HFFc6 (cell line): Measurements from ENCODE around the gene RFTN1. TPM values are rescaled to one million over a fixed set of nuclear protein-coding genes. Genes with fewer than 3 reads are reported as not detected.

Experiments used
- DNase-seq: peaks from one replicate; pipeline ENCODE4 v3.0.0-alpha.2; 2018
- H3K27ac Mint-ChIP-seq: 2 replicates; pipeline ENCODE4 v1.8.0; 2020; ENCODE audit warnings: mild to moderate bottlenecking, mixed read lengths
- H3K27me3 Mint-ChIP-seq: 2 replicates; pipeline ENCODE4 v1.8.0; 2021; ENCODE audit warnings: mild to moderate bottlenecking, moderate library complexity, mixed read lengths; ENCODE audit not compliant: insufficient read depth
- H3K36me3 Mint-ChIP-seq: 2 replicates; pipeline ENCODE4 v1.8.0; 2021; ENCODE audit warnings: low read depth, mixed read lengths
- H3K4me1 Mint-ChIP-seq: 2 replicates; pipeline ENCODE4 v1.8.0; 2020; ENCODE audit warnings: low read depth, mixed read lengths
- H3K4me3 Mint-ChIP-seq: 2 replicates; pipeline ENCODE4 v1.8.0; 2020; ENCODE audit warnings: mild to moderate bottlenecking, moderate library complexity, mixed read lengths
- H3K9me3 Mint-ChIP-seq: 2 replicates; pipeline ENCODE4 v1.8.0; 2020; ENCODE audit warnings: mild to moderate bottlenecking, mixed read lengths
- total RNA-seq, 6 experiments: library from RNA; stranded (reverse); fragmentation: NEBNext Ultra II Directional; extraction: Animal tissue kit (Norgen Biotek cat#: 25700); gene quantifications; 2 replicates in 1 of 6; 3 replicates in 5 of 6; pipeline ENCODE4 v1.2.3, GENCODE V29; 2021
- TF ChIP-seq, protein P1 (sequence below): fragments of 200-600 bp; sonication (generic); IDR thresholded peaks from 2 replicates; pipeline ENCODE4 v1.5.0; 2021; ENCODE audit warnings: antibody characterized with exemption, mild to moderate bottlenecking

RFTN1 gene
- total RNA-seq, 6 experiments from 2014 or later, result 53.4 to 62.4 (median 57.4) TPM

DNA sequence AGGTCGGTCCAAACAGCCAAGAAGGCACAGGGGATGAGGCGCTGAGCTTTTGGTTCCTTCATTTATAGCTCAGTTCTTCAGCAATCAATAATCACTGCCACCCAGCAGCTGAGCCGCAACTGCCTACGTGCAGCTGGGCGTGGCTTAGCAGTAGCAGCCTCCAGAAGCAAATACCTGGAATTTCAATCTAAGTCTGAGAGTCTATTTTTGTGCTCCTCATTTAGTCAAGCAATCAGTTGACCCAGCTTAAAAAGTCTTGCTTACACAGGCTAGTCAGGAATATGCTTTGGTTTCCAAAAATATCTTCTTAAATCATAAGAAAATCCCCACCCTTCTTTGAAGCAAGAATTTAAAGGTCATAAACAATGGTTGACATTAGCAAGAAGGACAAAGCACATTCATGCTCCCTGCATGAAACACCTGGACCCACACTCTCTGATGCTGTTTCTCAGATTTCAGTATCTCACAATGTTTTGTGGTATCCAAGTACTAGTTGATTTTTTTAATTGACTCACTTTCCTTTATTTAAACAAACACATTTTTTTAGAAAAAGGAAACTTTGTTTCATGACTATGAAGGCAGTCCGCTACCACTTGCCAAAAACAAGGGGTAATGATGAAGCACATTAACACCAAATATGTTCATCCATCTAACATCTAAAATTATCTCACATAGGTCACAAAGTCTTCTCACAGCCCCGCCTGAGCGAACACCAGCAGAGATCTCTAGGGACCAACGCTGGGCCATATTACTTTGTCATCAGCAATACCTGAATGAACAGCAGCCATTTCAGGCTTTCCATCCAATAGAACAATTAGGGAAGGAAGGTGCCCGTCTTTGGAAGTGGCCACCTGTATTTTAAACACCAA lies 142.4 kb downstream of the RFTN1 start:
- Mint-ChIP-seq H3K27me3 (no peaks in the 10 kb centered on the region), H3K4me3 (no peak overlapping the region), H3K27ac (no peak overlapping the region), H3K4me1 (peaks cover 21% of the 10 kb centered on the region), H3K36me3 (peaks cover 40% of the 10 kb centered on the region; the same call in 1 of the 2 replicates), H3K9me3 (no peaks in the 10 kb centered on the region)
- TF ChIP-seq, protein P1, sequence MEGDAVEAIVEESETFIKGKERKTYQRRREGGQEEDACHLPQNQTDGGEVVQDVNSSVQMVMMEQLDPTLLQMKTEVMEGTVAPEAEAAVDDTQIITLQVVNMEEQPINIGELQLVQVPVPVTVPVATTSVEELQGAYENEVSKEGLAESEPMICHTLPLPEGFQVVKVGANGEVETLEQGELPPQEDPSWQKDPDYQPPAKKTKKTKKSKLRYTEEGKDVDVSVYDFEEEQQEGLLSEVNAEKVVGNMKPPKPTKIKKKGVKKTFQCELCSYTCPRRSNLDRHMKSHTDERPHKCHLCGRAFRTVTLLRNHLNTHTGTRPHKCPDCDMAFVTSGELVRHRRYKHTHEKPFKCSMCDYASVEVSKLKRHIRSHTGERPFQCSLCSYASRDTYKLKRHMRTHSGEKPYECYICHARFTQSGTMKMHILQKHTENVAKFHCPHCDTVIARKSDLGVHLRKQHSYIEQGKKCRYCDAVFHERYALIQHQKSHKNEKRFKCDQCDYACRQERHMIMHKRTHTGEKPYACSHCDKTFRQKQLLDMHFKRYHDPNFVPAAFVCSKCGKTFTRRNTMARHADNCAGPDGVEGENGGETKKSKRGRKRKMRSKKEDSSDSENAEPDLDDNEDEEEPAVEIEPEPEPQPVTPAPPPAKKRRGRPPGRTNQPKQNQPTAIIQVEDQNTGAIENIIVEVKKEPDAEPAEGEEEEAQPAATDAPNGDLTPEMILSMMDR, result no peak
- no peak for DNase-seq

DNA sequence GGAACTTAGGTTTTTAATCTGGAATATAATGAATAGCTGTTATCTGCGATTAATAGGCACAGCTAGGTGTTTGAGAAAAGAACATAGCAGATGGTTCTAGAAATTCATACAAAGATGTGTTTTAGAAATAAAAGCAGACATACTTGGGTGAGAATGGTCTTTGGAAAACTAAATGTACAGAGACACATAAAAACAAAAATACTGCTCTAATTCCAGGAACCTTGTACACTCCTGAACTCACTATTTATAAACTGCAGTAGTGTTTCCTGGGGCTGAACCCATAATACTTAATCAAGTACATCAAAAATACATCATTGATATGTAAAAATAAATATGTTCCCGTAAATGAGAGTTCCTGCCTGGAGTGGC lies 143.0 kb downstream of the RFTN1 start:
- Mint-ChIP-seq H3K4me1 (peaks cover 21% of the 10 kb centered on the region), H3K36me3 (peaks cover 40% of the 10 kb centered on the region), H3K4me3 (no peak overlapping the region), H3K27me3 (no peaks in the 10 kb centered on the region), H3K27ac (no peak overlapping the region), H3K9me3 (no peaks in the 10 kb centered on the region)
- DNase-seq, result no peak
- TF ChIP-seq, protein P1, result no peak

DNA sequence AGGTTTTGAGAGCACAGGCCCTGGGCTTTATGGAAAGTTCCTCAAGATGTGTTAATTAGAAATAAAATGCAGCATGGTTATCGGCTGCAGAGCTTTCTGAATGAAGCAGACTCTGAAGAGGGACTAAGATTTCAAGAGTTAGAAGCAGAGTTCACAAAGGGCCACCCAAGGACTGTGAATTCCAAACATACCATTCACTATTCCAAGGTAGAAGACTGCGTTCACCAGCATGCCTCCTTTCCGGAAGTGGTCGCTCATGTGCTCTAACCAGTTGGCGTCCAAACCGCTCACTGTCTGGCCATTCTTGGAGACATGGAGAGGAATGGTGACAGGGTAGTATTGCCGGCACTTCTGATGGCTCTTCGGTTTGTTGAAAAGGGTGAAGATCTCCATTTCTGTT lies 143.6 kb downstream of the RFTN1 start:
- Mint-ChIP-seq H3K4me3 (no peak overlapping the region), H3K27me3 (no peaks in the 10 kb centered on the region), H3K27ac (no peak overlapping the region; the same call in 1 of the 2 replicates), H3K4me1 (peaks cover 21% of the 10 kb centered on the region), H3K36me3 (peaks cover 42% of the 10 kb centered on the region), H3K9me3 (no peaks in the 10 kb centered on the region)
- DNase-seq, result no peak
- TF ChIP-seq, protein P1, result no peak

DNA sequence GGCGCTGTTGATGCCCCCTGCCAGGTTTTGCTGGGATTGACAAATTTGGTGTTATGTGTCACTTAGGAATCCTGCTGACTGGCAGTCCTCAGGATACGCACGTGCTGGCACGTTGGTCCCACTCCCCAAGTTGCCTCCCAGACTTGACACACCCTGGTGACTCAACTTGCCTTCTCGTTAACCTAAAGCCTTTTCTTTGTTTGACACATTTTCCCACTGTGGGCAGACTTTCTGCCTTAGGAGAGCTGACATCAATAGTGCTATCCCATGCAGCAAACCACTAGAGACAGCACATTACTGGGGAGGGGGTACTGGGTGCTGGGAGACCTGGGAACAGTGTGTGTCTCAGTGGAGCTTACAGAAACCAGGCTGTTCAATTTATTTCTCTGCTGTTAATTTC lies 144.2 kb downstream of the RFTN1 start:
- DNase-seq, result no peak
- no peak overlapping the region for H3K27ac Mint-ChIP-seq
- no peak overlapping the region for H3K4me3 Mint-ChIP-seq
- H3K36me3 Mint-ChIP-seq, result peaks cover 43% of the 10 kb centered on the region
- no peaks in the 10 kb centered on the region for H3K9me3 Mint-ChIP-seq
- no peaks in the 10 kb centered on the region for H3K27me3 Mint-ChIP-seq
- H3K4me1 Mint-ChIP-seq, result peaks cover 21% of the 10 kb centered on the region
- TF ChIP-seq, protein P1, result no peak

DNA sequence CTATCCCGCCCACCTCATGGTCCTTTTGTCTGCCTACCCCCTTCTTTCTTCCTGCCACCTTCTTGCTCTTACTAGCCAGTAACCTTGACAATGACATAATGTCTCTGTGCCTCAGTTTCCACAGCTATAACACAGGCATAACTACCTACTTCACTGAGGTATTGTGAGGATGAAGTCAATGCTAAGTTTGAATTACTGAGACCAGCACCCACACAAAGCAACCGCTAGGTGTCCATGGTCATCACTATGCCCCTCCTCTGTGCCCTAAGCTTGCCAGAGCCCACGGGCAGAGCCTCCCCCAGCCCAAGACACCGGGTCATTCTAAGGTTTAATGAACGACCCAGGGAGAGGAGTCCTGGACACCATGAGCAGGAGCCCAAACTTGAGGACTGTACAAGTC lies 146.9 kb downstream of the RFTN1 start:
- TF ChIP-seq, protein P1, result no peak
- no peak for DNase-seq
- H3K4me3 Mint-ChIP-seq, result no peak overlapping the region
- no peaks in the 10 kb centered on the region for H3K9me3 Mint-ChIP-seq
- no peak overlapping the region for H3K27ac Mint-ChIP-seq
- H3K36me3 Mint-ChIP-seq, result peaks cover 47% of the 10 kb centered on the region
- no peaks in the 10 kb centered on the region for H3K27me3 Mint-ChIP-seq
- peaks cover 40% of the 10 kb centered on the region for H3K4me1 Mint-ChIP-seq
